GM19240 (cell line): Measurements from ENCODE around the gene HPSE.
"Not testable (repeated sequence)": the region's sequence is repeated elsewhere in the genome, so short reads cannot be mapped to it uniquely, and the experiment has no call there.

Source experiments
- DNase-seq: peaks from one replicate; pipeline ENCODE4 v3.0.0; 2011; ENCODE audit warnings: low spot score; ENCODE audit not compliant: insufficient read length

Gene HPSE

DNA sequence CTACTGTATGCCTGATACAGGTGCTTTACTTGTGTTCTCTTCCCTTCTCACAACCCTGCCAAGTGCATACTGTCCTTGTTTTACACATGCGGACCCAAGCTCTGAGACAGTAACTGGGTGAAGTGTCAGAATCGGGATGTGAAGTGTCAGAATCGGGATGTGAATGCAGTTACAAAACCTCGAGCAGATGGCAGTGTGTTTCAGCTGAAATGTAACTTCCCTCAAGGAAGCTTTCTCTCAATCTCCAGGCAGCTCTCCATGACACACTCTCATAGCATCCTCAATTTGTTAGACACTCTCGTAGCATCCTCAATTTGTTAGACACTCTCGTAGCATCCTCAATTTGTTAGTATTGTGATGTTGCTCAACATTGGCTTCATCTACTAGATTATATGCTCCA lies 1.1 kb upstream of the HPSE start:
- DNase-seq: no peak

DNA sequence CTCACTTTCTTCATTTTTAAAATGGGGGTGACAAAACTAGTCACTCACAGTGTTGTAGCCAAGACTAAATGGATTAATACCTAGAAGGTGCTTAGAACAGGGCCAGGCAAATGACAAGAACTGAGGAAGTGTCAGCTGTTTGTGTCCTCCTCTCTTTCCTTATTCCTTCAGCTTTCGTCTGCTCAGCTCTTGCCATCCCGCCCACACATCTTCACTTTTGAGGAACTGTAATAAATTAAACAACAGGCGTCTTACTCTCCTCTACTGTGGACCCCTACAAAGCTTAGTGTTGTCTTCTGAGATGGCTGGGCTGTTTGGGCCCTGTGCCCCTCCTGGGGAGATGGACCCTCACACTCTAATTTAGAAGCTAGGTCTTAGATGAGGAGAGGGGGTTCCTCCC lies 2.7 kb downstream of the HPSE start:
- no peak for DNase-seq

DNA sequence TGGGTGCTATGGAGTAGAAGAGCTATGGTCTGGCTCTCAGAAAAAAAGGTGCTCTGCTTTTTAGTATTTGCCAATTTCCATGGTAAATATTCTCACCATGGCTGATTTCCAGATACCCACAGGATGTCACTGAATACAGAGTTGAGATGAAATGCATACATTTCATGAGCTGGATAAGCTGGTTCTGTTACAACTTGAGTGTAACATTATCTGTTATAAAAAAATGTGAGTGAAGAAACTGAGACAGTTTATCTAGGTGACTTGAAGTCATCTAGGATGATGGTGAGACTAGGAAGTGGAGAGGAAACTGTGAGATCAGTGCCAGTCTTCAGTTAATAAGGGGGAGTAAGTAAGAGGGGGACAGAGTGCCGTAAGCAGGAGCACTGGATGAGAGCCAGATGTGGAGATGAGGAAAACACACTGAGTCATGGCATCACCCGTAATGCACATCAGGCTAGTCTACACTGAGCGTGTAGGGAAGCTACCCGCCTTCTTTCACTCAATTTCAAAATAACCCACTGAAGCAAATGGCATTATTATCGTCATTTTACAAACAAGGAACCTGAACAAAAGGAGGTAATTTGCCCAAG lies 5.0 kb downstream of the HPSE start:
- DNase-seq: no peak

DNA sequence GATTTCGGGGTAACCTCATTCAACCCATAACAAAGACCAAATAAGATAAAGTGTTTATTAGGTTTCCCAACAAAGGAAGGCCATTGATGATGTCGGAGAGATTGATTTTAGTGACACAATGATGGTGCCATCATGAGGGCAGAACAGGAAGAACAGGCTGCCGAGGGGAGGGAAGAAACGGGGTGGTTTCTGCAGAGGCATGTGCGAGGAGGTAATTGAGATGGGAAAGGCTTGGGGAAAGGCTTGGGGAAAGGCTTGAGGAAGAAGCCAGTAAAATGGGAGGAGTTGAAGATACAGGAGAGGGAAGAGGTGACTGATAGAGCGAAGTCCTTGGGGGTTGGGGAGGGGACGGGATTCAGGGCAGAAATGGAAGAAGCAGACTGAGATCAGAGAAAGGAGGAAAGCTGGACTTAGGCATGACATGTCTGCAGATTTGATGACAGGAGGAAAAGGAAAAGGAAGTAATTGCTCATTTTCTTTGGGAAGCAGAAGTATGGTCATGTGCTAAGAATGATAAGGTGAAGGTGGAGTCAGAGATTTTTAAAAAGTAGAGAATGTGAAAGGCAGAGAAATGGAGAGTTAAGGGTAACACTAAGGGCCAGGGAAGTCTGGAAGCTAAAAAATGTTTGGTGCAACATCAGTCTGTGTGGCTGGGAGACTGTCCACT lies 6.0 kb downstream of the HPSE start:
- no peak for DNase-seq

DNA sequence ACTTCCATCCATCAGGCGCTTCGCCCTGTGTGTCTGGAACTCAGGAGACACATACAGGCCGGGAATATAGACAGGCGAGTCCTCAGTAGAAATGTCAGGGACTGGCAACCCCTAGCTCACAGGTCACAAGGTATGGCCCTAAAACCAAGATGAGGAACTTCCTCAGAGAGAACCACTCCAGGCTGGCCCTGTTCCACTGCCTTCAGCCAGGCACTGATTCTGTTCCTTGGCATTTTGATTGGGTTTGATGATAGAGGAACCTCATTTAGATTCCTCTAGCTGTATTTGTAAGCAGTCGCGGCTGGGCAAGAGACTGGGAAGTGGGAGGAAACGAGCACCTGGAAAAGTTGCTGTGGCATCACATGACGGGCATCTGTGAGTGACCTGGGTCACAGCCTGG lies 8.1 kb downstream of the HPSE start:
- DNase-seq: no peak

DNA sequence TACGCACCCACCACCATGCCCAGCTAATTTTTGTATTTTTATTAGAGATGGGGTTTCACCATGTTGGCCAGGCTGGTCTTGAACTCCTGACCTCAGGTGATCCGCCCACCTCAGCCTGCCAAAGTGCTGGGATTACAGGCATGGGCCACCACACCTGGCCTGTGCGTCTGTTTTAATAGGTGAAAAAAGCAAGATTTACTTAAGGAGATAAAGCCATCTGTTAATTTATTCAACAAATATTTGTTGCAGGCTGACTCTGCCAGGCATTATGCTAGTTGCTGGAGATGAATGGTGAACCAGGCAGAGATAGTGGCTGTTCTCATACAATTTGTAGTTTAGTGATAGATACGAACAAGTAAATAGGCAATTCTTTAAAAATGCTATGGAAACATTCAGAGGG lies 9.3 kb downstream of the HPSE start:
- not testable (repeated sequence) for DNase-seq

DNA sequence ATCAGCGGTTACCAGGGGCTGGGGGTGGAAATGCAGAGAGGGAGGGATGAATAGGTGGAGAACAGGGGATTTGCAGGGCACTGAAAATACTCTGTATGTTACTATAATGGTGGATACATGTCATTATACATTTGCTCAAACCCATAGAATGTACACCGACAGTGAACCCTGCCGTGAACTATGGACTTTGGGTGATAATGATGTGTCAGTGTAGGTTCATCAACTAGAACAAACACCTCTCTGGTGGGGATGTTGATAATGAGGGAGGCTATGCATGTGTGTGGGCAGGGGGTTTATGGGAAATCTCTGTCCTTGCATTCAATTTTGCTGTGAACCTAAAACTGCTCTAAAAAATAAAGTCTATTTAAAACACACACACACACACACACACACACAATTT lies 11.5 kb downstream of the HPSE start:
- no peak for DNase-seq

DNA sequence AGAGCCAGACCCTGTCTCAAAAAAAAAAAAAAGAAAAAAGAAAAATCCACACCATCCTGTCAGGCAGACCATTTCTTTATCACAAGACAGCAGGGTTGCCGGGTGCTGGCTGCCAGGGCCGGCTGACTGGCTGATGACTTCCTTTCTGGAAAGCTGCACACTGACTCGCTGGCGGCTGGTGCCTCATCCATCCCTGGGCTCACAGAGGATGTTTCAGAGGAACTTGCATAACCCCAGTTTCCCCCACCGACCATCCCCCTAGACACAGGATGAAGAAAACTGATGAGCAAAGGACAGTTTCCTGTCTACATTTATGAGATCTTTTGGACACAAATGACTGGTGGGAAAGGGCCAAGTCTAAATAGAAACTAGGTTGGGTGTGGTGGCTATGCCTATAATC lies 14.1 kb downstream of the HPSE start:
- no peak for DNase-seq

DNA sequence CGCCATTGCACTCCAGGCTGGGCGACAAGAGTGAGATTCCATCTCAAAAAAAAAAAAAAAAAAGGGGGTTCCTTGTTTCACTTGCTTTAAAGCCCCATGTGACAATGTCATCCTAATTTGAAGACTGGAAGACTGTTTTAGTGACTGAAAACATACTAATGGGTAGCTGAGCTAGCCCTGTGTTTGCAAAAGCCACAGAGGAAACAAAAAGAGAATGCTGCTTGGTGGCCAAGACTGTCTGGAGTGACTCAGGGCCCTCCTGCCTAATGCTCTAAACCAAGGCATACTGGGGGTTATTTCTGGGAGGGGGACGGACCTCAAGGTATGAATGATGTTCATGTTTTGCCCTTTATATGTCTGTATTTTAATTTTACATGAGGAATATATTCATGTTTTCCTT lies 16.0 kb downstream of the HPSE start:
- DNase-seq: no peak

DNA sequence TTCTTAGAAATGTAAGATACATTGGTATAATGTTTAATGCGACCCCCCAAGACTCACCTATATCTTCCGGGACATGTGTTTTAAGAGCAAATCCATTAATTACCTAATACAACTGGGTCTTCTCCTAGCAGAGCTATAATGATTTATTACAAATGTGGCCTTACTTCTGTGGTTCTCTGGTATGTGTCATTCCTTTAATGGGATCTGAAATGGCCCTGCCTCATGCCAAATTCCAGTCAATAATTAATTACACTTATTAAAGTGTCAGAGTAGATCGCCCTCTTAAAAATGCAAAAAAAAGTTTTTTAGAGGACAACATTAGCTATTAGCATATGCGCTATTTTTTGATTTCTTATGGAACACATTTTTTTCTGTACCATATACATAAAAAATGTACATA lies 17.0 kb downstream of the HPSE start:
- no peak for DNase-seq

DNA sequence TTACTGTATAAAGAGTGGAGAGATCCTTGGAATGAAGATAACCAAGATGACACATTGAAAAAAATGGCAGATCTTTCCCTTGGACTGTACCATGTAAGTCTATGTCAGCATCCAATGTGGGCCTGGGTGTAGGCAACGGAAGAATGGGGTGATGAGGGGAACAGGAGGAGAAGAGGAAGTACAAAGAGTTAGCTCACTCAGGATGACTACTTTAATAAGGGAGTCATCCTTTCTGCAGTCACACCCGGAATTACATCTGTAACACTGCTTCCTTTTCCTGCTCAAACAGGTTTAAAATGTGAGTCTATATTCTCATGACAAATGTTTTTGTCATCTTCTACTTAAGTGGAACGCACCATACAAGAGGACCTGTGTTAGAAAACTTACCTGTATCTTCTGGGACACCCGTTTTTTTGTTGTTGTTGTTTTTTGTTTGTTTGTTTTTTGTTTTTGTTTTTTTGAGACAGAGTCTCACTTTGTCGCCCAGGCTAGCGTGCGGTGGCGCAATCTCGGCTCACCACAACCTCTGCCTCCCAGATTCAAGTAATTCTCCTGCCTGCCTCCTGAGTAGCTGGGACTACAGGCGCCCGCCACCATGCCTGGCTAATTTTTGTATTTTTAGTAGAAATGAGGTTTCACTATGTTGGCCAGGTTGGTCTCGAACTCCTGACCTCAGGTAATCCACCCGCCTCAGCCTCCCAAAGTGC lies 18.0 kb downstream of the HPSE start:
- DNase-seq: no peak

DNA sequence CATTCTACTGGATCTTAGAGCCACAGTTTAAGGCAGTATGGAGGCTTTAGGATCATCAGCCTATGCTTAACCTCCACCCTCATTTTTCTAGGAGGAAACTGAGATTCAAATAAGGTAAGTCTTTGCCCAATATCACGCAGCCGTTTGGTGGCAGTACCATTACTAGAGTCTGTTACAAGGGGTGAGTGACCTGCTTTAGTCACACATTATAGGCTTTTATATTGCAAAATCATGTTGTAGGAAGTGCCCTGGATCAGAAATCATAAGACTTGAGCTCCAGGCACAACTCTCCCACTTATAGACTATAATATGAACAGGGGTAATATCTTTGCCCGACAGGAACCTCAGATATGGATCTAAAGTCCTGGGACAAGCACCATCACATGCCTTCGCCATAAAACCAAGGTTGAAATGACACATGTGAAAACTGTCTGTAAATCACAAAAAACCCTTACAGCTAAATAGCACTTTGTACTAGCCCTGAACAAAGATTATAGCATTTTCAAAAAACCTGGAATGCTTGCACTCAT lies 19.2 kb downstream of the HPSE start:
- no peak for DNase-seq

DNA sequence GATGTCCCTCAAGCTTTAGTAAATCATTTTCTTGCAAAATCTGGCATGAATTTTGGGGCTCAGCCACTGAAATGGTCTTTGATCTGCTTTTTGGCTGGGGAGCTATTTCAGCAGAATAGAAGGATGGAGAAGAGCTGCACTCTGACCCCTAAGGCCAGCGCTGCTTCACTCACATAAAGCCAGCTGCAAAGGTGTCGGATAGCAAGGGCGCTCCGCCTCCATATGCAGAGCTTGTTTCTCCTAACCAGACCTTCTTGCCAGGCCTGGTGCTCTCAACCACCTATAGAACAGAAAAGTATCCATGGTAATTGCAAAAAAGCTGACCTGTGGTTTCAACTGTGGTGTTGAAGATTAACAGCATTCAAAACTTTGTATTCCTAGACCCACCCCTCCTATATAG lies 26.0 kb downstream of the HPSE start:
- no peak for DNase-seq

DNA sequence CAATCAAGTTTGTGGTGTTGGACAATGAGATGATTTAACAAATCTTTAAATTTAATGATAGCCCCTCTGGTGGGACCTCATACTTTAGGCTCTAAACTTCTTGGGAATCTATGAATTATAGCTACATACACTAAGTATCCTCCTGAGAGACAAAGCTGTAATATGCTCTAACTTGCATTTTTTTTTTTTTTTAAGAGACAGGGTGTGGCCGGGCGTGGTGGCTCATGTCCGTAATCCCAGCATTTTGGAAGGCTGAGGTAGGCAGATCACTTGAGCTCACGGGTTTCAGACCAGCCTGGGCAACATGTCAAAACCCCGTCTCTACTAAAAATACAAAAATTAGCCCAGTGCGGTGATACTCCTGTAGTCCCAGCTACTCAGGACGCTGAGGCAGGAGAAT lies 26.7 kb downstream of the HPSE start:
- no peak for DNase-seq

DNA sequence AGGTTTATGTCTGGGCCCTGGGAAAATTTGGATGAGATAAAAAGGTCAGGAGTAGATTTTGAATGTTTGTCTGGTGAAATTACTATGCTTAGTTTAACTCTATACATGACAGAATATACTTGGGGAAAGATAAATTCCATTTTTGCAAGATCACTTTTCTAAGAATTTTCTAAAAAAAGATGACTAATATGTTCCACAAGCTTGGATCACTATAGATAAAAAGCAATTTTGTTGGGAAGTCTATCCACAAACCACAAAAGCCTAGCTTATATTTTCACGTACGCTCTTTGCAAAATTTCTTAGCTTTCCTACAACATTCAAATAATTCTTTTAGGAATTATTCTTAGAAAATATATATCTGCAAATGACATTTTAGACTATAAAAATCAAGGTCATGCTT lies 29.5 kb downstream of the HPSE start:
- no peak for DNase-seq

DNA sequence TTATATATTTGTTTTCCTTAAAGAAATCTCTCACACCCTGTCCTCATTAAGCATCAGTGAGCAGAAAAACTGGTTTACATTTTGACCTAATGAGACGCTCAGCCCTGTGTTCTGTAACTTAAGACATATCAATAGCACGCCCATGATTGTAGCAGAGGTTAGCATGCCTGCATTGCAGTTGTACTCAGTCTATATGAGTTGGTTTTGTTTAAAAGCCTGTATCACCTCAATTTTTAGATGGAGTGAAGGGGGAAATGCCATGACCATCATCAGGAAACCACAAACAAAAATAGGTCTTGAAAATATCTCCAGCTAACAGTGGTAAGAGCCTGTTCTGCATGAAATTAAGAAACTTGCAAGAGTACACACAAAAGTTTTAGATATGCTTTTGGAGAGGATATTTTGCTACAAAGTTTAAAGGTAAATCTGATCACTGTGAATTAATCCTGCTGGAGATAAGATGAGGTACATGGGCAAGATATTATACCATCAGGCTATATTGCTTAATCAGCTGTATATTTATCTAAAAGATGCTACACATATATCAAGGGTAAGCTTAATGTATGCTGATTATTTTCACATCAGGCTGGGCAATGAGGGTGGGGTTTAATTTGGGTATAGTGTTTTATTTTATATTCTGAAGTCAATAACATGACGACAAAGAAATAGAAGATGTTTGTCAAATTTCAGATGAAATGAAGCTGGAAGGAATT lies 36.9 kb downstream of the HPSE start:
- no peak for DNase-seq

DNA sequence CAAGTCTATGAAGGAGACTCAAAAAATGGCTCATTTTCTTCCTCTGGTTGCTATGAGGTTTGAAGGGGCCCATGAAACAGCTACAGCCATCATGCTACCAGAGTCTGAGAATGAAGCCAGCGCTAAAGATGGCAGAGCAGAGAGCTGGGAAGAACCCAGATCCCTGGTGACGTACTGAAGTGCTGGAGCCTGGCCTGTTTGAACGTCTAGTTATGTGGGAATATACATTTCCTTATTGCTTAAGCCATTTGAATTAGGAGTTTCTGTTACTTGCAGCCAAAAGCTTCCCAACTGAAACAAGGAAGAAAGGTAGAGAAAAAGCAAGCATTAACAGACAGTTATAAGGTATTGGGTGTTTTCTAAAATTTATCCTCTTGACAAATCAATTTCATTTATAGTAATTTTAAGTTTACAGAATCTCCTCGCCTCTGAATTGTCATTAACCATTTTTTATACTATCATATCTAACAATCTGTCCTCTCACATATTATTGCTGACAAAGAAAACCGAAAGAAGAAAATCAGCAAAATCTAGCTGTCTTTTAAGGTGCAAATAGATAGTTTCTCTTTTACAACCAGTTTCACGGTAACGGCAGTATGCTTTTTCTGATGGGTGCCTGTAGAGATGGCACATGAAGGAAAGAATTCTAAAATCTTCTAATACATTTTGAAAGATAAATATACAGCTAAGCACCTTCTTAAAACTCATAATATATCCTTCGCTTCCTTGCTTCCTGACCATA lies 41.2 kb downstream of the HPSE start:
- no peak for DNase-seq

DNA sequence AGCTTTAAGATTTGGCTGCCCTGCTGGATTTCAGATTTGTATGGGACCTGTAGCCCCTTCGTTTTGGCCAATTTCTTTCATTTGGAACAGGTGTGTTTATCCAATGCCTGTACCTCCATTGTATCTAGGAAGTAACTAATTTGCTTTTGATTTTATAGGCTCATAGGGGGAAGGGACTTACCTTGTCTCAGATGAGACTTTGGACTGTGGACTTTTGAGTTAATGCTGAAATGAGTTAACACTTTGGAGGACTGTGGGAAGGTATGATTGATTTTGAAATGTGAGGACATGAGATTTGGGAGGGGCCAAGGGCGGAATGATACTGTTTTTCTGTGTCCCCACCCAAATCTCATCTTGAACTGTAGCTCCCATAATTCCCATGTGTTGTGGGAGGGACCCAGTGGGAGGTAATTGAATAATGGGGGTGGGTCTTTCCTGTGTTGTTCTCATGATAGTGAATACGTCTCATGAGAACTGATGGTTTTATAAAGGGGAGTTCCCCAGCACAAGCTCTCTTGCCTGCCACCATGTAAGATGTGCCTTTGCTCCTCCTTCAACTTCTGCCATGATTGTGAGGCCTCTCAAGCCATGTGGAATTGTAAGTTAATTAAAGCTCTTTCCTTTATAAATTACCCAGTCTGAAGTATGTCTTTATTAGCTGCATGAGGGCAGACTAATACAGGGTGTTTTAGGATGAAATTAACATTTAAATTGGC lies 44.4 kb downstream of the HPSE start:
- not testable (repeated sequence) for DNase-seq

DNA sequence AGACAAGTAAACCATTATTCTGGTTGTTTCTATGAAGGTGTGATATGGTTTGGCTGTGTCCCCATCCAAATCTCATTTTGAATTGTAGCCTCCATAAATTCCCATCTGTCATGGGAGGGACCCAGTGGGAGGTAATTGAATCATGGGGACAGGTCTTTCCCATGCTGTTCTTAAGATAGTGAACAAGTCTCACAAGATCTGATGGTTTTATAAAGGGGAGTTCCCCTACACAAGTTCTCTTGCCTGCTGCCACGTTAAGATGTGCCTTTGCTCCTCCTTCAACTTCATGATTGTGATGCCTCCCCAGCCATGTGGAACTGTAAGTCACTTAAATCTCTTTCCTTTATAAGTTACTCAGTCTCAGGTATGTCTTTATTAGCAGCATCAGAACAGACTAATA lies 46.3 kb downstream of the HPSE start:
- not testable (repeated sequence) for DNase-seq

DNA sequence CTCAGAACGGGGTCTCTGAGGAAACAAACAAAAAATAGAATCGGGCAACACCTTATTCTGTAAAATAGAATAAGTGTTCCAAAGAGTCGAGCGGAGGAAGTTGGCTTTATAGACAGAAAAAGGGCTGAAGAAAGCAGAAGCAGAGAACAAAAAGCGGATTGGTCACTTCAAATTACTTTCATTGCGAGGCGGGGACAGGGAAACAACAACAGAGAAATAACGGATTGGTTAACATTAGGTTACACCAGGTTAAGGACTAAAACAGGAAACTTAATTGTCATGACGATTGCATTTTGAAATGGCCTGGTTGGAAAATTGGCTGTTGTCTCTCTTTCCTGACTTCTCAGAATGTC lies 49.6 kb downstream of the HPSE start:
- no peak for DNase-seq
